Loucy (cell line): ENCODE measurements around the gene KRT79.

Experiments
- H2AFZ ChIP-seq: fragments of 200-600 bp; sonication (generic); 2 replicates; pipeline ENCODE4 v1.6.0; 2016; ENCODE audit warnings: antibody characterized with exemption, mild to moderate bottlenecking, low read length, moderate library complexity
- H3F3A ChIP-seq: fragments of 200-600 bp; 2 replicates; pipeline ENCODE4 v1.6.0; 2016; ENCODE audit warnings: antibody characterized with exemption, low read depth, mild to moderate bottlenecking
- H3K27me3 ChIP-seq: fragments of 200-600 bp; sonication (generic); 2 replicates; pipeline ENCODE4 v1.6.1; 2014; ENCODE audit warnings: low read length, mild to moderate bottlenecking; ENCODE audit not compliant: insufficient read depth, poor library complexity, severe bottlenecking
- H3K36me3 ChIP-seq: fragments of 200-600 bp; sonication (generic); 2 replicates; pipeline ENCODE4 v1.6.1; 2016; ENCODE audit warnings: low read length; ENCODE audit not compliant: insufficient read depth
- H3K4me1 ChIP-seq: fragments of 200-600 bp; sonication (generic); 2 replicates; pipeline ENCODE4 v1.5.1; 2014; ENCODE audit warnings: low read length, mild to moderate bottlenecking; ENCODE audit not compliant: insufficient read depth, poor library complexity, severe bottlenecking
- H3K4me2 ChIP-seq: fragments of 200-600 bp; sonication (generic); 2 replicates; pipeline ENCODE4 v1.6.0; 2014; ENCODE audit warnings: antibody characterized with exemption, low read length, low read depth, mild to moderate bottlenecking; ENCODE audit not compliant: poor library complexity, severe bottlenecking
- H3K4me3 ChIP-seq: fragments of 200-600 bp; sonication (generic); 2 replicates; pipeline ENCODE4 v1.5.1; 2014; ENCODE audit warnings: low read length, mild to moderate bottlenecking, mixed read lengths; ENCODE audit not compliant: poor library complexity, severe bottlenecking
- H3K79me2 ChIP-seq: fragments of 200-600 bp; sonication (generic); 2 replicates; pipeline ENCODE4 v1.6.1; 2014; ENCODE audit warnings: low read length; ENCODE audit not compliant: insufficient read depth
- H3K9ac ChIP-seq: fragments of 200-600 bp; sonication (generic); 2 replicates; pipeline ENCODE4 v1.6.0; 2014; ENCODE audit warnings: mild to moderate bottlenecking, low read depth, low read length, moderate library complexity; ENCODE audit not compliant: poor library complexity, severe bottlenecking
- H3K9me2 ChIP-seq: fragments of 200-600 bp; sonication (generic); replicated peaks from 2 replicates; pipeline ENCODE4 v1.6.1; 2016; ENCODE audit warnings: low read depth, low read length, mixed read lengths
- H3K9me3 ChIP-seq: fragments of 200-600 bp; sonication (generic); 2 replicates; pipeline ENCODE4 v1.6.1; 2014; ENCODE audit warnings: mild to moderate bottlenecking, antibody characterized with exemption, low read length, low read depth; ENCODE audit not compliant: insufficient read depth
- H4K20me1 ChIP-seq: fragments of 200-600 bp; sonication (generic); 2 replicates; pipeline ENCODE4 v1.6.0; 2014; ENCODE audit warnings: antibody characterized with exemption, low read length, mild to moderate bottlenecking; ENCODE audit not compliant: insufficient read depth, poor library complexity, severe bottlenecking
- EZH2phosphoT487 ChIP-seq: fragments of 200-600 bp; IDR thresholded peaks from 2 replicates; pipeline ENCODE4 v1.6.1; 2018; ENCODE audit warnings: antibody characterized with exemption, mild to moderate bottlenecking, moderate library complexity, borderline replicate concordance
- TF ChIP-seq, protein P1 (sequence below): fragments of 200-600 bp; sonication (generic); conservative IDR thresholded peaks from 2 replicates; pipeline ENCODE4 v1.5.1; 2014; ENCODE audit warnings: mild to moderate bottlenecking, antibody characterized with exemption, low read length

Gene KRT79

DNA sequence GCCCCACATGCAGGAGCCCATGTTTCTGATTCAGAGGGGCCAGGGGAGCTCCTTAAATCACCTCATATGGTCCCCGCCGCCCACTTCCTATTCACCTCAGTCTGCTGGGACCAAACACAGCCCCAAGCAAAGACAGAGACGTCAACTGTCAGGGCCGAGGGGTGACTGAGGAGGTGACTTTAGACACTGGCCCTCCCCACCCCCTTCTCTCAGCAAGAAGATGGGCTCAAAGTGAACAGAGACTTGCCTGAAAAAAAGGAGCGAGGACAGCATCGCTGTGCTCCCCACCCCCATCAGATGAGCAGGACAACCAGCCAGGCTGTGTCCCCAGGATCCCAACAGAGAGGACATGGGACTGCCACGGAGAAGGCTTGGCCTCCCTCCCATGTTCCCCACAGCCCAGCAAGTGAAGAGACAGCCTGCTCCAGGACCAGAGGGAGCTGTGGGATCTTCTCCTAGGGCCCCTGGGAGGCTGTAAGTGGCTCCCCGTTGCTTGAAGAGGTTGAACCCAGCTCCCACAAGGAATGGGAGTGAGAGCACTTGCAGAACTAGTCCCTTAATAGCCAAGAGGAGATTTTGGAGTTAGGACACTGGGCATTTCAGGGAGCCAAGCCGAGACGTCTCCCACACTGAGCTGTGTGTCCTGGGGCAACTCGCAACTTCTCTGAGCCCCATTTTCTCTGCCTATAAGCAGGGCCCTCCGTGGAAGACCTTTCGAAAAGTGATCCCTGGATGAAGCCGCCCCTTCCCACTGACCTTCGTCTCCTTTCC is 1.3 kb upstream of the KRT79 start:
- H3K9me3 ChIP-seq, result no peaks in the 10 kb centered on the region
- H3K4me2 ChIP-seq, result no peak overlapping the region
- no peak overlapping the region for H3K4me3 ChIP-seq
- no peak overlapping the region for H2AFZ ChIP-seq
- H3K36me3 ChIP-seq, result no peaks in the 10 kb centered on the region
- H3K9ac ChIP-seq, result no peak overlapping the region
- TF ChIP-seq, protein P1, sequence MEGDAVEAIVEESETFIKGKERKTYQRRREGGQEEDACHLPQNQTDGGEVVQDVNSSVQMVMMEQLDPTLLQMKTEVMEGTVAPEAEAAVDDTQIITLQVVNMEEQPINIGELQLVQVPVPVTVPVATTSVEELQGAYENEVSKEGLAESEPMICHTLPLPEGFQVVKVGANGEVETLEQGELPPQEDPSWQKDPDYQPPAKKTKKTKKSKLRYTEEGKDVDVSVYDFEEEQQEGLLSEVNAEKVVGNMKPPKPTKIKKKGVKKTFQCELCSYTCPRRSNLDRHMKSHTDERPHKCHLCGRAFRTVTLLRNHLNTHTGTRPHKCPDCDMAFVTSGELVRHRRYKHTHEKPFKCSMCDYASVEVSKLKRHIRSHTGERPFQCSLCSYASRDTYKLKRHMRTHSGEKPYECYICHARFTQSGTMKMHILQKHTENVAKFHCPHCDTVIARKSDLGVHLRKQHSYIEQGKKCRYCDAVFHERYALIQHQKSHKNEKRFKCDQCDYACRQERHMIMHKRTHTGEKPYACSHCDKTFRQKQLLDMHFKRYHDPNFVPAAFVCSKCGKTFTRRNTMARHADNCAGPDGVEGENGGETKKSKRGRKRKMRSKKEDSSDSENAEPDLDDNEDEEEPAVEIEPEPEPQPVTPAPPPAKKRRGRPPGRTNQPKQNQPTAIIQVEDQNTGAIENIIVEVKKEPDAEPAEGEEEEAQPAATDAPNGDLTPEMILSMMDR, result no peak
- no peak for TF ChIP-seq EZH2phosphoT487
- no peaks in the 10 kb centered on the region for H3F3A ChIP-seq
- no peaks in the 10 kb centered on the region for H4K20me1 ChIP-seq
- H3K79me2 ChIP-seq, result no peaks in the 10 kb centered on the region
- no peaks in the 10 kb centered on the region for H3K9me2 ChIP-seq
- H3K4me1 ChIP-seq, result peaks cover 16% of the 10 kb centered on the region
- no peaks in the 10 kb centered on the region for H3K27me3 ChIP-seq

DNA sequence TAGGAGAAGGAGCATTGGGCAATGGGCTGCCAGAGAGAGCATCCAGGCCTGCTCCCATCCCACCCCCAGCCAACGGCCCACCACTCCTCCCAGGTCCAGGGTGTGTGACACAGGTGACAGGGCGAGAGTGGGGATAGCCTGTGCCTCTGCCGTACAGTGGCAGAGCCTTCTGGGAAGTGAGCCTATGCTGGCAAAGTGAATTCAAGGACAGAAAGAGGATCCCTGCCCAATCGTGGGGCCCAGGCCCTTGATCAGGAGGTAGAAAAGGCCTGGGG is 553 bp upstream of the KRT79 start:
- H3K27me3 ChIP-seq, result no peaks in the 10 kb centered on the region
- H2AFZ ChIP-seq, result no peak overlapping the region
- H3K36me3 ChIP-seq, result no peaks in the 10 kb centered on the region
- H3K79me2 ChIP-seq, result no peaks in the 10 kb centered on the region
- TF ChIP-seq EZH2phosphoT487, result no peak
- TF ChIP-seq, protein P1, result no peak
- no peaks in the 10 kb centered on the region for H3K9me3 ChIP-seq
- H3K4me1 ChIP-seq, result peaks cover 16% of the 10 kb centered on the region
- no peak overlapping the region for H3K4me3 ChIP-seq
- H3F3A ChIP-seq, result no peaks in the 10 kb centered on the region
- no peak overlapping the region for H3K9ac ChIP-seq
- no peaks in the 10 kb centered on the region for H3K9me2 ChIP-seq
- no peak overlapping the region for H3K4me2 ChIP-seq
- H4K20me1 ChIP-seq, result no peaks in the 10 kb centered on the region

DNA sequence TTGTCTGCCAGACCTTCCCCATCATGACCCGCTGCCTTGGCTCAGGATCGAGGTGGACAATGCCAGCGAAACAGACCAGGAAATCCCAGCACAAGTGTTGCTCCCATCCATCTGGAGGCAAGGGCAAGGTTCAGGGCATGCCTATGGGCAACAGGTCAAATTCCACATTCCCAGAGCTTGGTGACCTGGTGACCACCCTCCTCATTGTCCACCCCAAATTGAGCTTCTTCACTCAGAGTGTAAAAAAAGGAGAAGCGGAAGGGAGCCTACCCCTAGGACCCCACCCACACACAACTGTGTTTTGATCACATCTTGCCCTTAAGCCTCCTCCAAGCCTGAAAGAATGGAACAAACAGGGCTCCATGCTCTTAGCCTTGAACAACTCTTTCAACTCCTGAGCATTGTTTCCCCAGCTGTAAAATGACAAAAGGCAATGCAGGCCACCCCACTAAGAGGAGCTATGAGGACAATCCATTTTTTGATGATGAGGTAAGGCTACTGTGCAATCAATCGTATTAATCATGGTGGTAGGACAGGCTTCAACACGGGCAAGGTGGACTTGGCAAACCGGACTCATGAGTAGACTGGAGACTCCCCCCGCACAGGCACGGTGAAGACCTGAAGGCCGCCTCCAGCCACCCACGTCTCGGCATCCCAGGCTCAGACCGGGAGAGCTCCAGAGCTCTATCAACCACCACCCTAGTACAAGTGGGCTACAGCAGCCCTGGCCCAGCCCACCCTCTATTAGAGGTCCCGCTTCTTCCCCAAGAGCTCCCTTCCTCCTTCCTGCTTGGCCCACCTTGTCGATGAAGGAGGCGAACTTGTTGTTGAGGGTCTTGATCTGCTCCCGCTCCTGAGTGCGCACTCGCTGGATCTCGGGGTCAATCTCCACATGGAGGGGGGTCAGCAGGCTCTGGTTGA is 866 bp downstream of the KRT79 start:
- H3K9ac ChIP-seq, result no peak overlapping the region
- no peaks in the 10 kb centered on the region for H3K27me3 ChIP-seq
- no peak overlapping the region for H2AFZ ChIP-seq
- peaks cover 21% of the 10 kb centered on the region for H3K4me1 ChIP-seq
- no peak overlapping the region for H3K4me3 ChIP-seq
- no peaks in the 10 kb centered on the region for H3K9me2 ChIP-seq
- no peaks in the 10 kb centered on the region for H3K9me3 ChIP-seq
- no peaks in the 10 kb centered on the region for H4K20me1 ChIP-seq
- TF ChIP-seq, protein P1, result no peak
- no peak for TF ChIP-seq EZH2phosphoT487
- H3F3A ChIP-seq, result no peaks in the 10 kb centered on the region
- H3K79me2 ChIP-seq, result no peaks in the 10 kb centered on the region
- H3K4me2 ChIP-seq, result no peak overlapping the region
- H3K36me3 ChIP-seq, result no peaks in the 10 kb centered on the region
